ENCODE results near the gene OR2W3.

- TF ChIP-seq POLR2A (IDR thresholded peaks at IDR 0.05) = no peak
- TF ChIP-seq CTCF (IDR thresholded peaks at IDR 0.05) = no peak
- no peak for TF ChIP-seq POLR2AphosphoS5 (IDR thresholded peaks at IDR 0.05; ENCODE audit: insufficient read depth in 1 of 2, low read depth in 1 of 2)
Measured at GRCh38 chr1:247935781-247936180, 40.4 kb downstream of the OR2W3 start.
